Liver (tissue), 10 donors: ENCODE measurements around the gene FREM2. TPM values are rescaled to one million over a fixed set of nuclear protein-coding genes. Genes with fewer than 3 reads are reported as not detected.

ENCODE experiments used
- DNase-seq: peaks from one replicate; pipeline ENCODE4 v3.0.0-alpha.2; 2017; ENCODE audit warnings: low spot score
- H3K27ac ChIP-seq, 2 donors: one replicate each; pipeline ENCODE4 v1.7.0; 2013; ENCODE audit warnings: inconsistent platforms in 2 of 2, low read length in 2 of 2, control low read depth in 1 of 2, low read depth in 1 of 2, mild to moderate bottlenecking in 1 of 2
- H3K27me3 ChIP-seq, 4 donors: one replicate each; pipeline versions ENCODE4 v1.6.1 to v1.7.0; 2013; ENCODE audit warnings: low read length in 3 of 4, inconsistent platforms in 1 of 4, mild to moderate bottlenecking in 1 of 4, moderate library complexity in 1 of 4; ENCODE audit not compliant: control insufficient read depth in 4 of 4, insufficient read depth in 4 of 4
- H3K36me3 ChIP-seq, 4 donors: one replicate each; pipeline versions ENCODE4 v1.6.1 to v1.7.0; 2013; ENCODE audit warnings: low read length in 3 of 4, mild to moderate bottlenecking in 3 of 4, low read depth in 1 of 4, moderate library complexity in 1 of 4; ENCODE audit not compliant: control insufficient read depth in 4 of 4, insufficient read depth in 3 of 4
- H3K4me1 ChIP-seq, 4 donors: one replicate each; pipeline versions ENCODE4 v1.6.1 to v1.7.0; 2013; ENCODE audit warnings: low read length in 3 of 4, mild to moderate bottlenecking in 3 of 4, moderate library complexity in 1 of 4; ENCODE audit not compliant: control insufficient read depth in 4 of 4, insufficient read depth in 4 of 4
- H3K4me3 ChIP-seq, 3 donors: one replicate each; pipeline versions ENCODE4 v1.6.1 to v1.7.0; 2013; ENCODE audit warnings: low read length in 3 of 3, control low read depth in 1 of 3, low read depth in 1 of 3, mild to moderate bottlenecking in 1 of 3
- H3K9ac ChIP-seq, 2 donors: one replicate each; pipeline ENCODE4 v1.7.0; 2013; ENCODE audit warnings: low read length in 2 of 2, mild to moderate bottlenecking in 2 of 2, moderate library complexity in 2 of 2, control low read depth in 1 of 2, low read depth in 1 of 2
- H3K9me3 ChIP-seq, 4 donors: one replicate each; pipeline versions ENCODE4 v1.6.1 to v1.7.0; 2013; ENCODE audit warnings: low read length in 3 of 4; ENCODE audit not compliant: control insufficient read depth in 4 of 4
- FOXA1 ChIP-seq: IDR thresholded peaks from 2 replicates; pipeline ENCODE4 v1.6.1; 2016; ENCODE audit warnings: antibody characterized with exemption
- HNF4G ChIP-seq: IDR thresholded peaks from 2 replicates; pipeline ENCODE4 v1.6.1; 2016; ENCODE audit warnings: antibody characterized with exemption
- JUND ChIP-seq, 2 donors: IDR thresholded peaks; 2 replicates each; pipeline ENCODE4 v1.6.1; 2016; ENCODE audit warnings: antibody characterized with exemption in 2 of 2
- RAD21 ChIP-seq, 2 donors: IDR thresholded peaks; 2 replicates each; pipeline ENCODE4 v1.6.1; 2016; ENCODE audit warnings: antibody characterized with exemption in 2 of 2, mild to moderate bottlenecking in 2 of 2
- TAF1 ChIP-seq: conservative IDR thresholded peaks from 2 replicates; pipeline ENCODE4 v1.6.1; 2016; ENCODE audit warnings: antibody characterized with exemption, mild to moderate bottlenecking
- WGBS: extraction: QIAGEN DNeasy Blood & Tissue Kit; methylation state at CpG from one replicate; pipeline ENCODE4 v1.1.7; 2013; 5-methylcytosine and 5-hydroxymethylcytosine counted together
- polyA plus RNA-seq, 2 donors: library from polyadenylated mRNA; stranded (reverse) in 1 of 2; unstranded in 1 of 2; fragments of 200-250 nt in 1 of 2; fragments of >200 nt in 1 of 2; fragmentation: Nextera tagmentation in 1 of 2; extraction: Ambion mirVana in 1 of 2; gene quantifications; one replicate each; pipeline versions ENCODE4 v1.2.1 to v1.2.3, GENCODE V29; 2013 to 2015
- small RNA-seq: library from RNA; depleted of rRNA; stranded (forward); fragments of <200 nt; gene quantifications from one replicate; pipeline ENCODE3, GENCODE V24; 2014
- total RNA-seq, 2 donors: library from RNA; depleted of rRNA; stranded (reverse); fragments of >200 nt; gene quantifications; one replicate each; pipeline ENCODE4 v1.2.3, GENCODE V29; 2014
- TF ChIP-seq, protein P1 (sequence below): IDR thresholded peaks from 2 replicates; pipeline ENCODE4 v1.6.1; 2016; ENCODE audit warnings: antibody characterized with exemption, mild to moderate bottlenecking
- TF ChIP-seq, protein P2 (sequence below): IDR thresholded peaks from 2 replicates; pipeline ENCODE4 v1.6.1; 2016; ENCODE audit warnings: antibody characterized with exemption
- TF ChIP-seq, protein P3 (sequence below): fragments of 150-350 bp; IDR thresholded peaks from 2 replicates; pipeline ENCODE4 v1.5.1; 2017; ENCODE audit warnings: improper control_type of control experiment, low read depth, low read length; ENCODE audit not compliant: missing input control
- donor health status: healthy.
- donor health status: healthy.
- donor health status: healthy.
- donor health status: healthy.
- donor health status: healthy.

The FREM2 gene
- total and polyA plus RNA-seq, 4 donors, result 0.17 to 1.7 (median 0.37) TPM

DNA sequence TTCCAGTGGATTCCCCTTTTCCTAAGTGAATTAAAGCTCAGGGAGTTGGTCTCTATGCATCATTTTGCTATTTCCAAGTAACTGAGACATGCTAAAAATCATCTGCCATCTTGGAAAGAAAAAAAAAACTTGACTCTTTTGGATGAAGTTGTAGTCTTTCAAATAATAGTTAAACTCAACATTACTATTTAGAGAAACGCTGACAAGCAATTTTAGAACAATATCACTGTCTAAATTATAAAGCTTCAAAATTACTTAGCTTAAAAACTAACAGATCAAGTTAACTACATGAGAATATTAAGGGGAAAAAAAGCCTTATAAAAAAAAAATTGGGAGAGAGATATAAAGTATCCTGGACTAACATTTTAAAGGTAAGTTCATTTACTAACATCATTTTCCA lies 235.3 kb downstream of the FREM2 start:
- H3K9ac ChIP-seq, result no peak overlapping the region
- H3K9me3 ChIP-seq, result no peaks in the 10 kb centered on the region
- H3K4me1 ChIP-seq, result no peaks in the 10 kb centered on the region
- 86% methylated on average over 1 of the region's 1 CpG for WGBS
- H3K4me3 ChIP-seq, result no peak overlapping the region
- peaks cover 0 to 12% (median 2%) of the 10 kb centered on the region in 4 donors for H3K27me3 ChIP-seq
- no peak overlapping the region for H3K27ac ChIP-seq
- TF ChIP-seq, protein P1, sequence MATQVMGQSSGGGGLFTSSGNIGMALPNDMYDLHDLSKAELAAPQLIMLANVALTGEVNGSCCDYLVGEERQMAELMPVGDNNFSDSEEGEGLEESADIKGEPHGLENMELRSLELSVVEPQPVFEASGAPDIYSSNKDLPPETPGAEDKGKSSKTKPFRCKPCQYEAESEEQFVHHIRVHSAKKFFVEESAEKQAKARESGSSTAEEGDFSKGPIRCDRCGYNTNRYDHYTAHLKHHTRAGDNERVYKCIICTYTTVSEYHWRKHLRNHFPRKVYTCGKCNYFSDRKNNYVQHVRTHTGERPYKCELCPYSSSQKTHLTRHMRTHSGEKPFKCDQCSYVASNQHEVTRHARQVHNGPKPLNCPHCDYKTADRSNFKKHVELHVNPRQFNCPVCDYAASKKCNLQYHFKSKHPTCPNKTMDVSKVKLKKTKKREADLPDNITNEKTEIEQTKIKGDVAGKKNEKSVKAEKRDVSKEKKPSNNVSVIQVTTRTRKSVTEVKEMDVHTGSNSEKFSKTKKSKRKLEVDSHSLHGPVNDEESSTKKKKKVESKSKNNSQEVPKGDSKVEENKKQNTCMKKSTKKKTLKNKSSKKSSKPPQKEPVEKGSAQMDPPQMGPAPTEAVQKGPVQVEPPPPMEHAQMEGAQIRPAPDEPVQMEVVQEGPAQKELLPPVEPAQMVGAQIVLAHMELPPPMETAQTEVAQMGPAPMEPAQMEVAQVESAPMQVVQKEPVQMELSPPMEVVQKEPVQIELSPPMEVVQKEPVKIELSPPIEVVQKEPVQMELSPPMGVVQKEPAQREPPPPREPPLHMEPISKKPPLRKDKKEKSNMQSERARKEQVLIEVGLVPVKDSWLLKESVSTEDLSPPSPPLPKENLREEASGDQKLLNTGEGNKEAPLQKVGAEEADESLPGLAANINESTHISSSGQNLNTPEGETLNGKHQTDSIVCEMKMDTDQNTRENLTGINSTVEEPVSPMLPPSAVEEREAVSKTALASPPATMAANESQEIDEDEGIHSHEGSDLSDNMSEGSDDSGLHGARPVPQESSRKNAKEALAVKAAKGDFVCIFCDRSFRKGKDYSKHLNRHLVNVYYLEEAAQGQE, result no peak
- TF ChIP-seq, protein P2, sequence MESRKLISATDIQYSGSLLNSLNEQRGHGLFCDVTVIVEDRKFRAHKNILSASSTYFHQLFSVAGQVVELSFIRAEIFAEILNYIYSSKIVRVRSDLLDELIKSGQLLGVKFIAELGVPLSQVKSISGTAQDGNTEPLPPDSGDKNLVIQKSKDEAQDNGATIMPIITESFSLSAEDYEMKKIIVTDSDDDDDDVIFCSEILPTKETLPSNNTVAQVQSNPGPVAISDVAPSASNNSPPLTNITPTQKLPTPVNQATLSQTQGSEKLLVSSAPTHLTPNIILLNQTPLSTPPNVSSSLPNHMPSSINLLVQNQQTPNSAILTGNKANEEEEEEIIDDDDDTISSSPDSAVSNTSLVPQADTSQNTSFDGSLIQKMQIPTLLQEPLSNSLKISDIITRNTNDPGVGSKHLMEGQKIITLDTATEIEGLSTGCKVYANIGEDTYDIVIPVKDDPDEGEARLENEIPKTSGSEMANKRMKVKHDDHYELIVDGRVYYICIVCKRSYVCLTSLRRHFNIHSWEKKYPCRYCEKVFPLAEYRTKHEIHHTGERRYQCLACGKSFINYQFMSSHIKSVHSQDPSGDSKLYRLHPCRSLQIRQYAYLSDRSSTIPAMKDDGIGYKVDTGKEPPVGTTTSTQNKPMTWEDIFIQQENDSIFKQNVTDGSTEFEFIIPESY, result no peak
- DNase-seq, result no peak
- H3K36me3 ChIP-seq, result no peaks in the 10 kb centered on the region

DNA sequence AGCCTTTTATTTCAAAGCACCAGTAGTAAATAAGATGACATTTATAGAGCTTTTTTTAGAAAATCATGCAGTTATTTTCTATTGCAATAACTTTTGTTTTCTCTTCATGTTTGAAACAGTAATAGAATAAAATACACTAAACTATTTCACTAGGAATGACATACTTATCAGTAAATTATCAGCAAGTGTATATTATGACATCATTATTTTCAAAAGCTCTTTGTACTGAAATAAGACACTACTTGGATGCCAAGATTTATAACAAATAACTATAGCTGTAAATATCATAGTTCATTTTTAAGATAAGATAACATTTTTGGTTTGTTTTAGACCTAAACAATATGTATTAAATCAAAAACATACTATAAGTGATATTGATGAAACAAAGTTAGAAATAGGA lies 246.9 kb downstream of the FREM2 start:
- Histone ChIP-seq H3K27me3 (no peaks in the 10 kb centered on the region), H3K9me3 (no peaks in the 10 kb centered on the region), H3K4me1 (no peaks in the 10 kb centered on the region), H3K27ac (no peak overlapping the region), H3K9ac (no peak overlapping the region), H3K36me3 (no peaks in the 10 kb centered on the region), H3K4me3 (no peak overlapping the region)
- TF ChIP-seq, protein P3, sequence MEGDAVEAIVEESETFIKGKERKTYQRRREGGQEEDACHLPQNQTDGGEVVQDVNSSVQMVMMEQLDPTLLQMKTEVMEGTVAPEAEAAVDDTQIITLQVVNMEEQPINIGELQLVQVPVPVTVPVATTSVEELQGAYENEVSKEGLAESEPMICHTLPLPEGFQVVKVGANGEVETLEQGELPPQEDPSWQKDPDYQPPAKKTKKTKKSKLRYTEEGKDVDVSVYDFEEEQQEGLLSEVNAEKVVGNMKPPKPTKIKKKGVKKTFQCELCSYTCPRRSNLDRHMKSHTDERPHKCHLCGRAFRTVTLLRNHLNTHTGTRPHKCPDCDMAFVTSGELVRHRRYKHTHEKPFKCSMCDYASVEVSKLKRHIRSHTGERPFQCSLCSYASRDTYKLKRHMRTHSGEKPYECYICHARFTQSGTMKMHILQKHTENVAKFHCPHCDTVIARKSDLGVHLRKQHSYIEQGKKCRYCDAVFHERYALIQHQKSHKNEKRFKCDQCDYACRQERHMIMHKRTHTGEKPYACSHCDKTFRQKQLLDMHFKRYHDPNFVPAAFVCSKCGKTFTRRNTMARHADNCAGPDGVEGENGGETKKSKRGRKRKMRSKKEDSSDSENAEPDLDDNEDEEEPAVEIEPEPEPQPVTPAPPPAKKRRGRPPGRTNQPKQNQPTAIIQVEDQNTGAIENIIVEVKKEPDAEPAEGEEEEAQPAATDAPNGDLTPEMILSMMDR, result no peak
- TF ChIP-seq FOXA1 (no peak), TAF1 (no peak), JUND (IDR thresholded peaks at IDR 0.05) (no peak), HNF4G (no peak), RAD21 (IDR thresholded peaks at IDR 0.05) (no peak)
- TF ChIP-seq, protein P2, result no peak
- no peak for DNase-seq

Small RNA genes lying within 50 kb of the gene (small RNA-seq; reads per million reads assigned to genes)
- not detected for gene PLA2G12AP2
- not detected for gene RNU6-56P
